Measurements from ENCODE around the gene ARHGEF38.
A peak's percentile ranks its signal among the peaks of the same experiment; 100 is the strongest.

Gene ARHGEF38

DNA sequence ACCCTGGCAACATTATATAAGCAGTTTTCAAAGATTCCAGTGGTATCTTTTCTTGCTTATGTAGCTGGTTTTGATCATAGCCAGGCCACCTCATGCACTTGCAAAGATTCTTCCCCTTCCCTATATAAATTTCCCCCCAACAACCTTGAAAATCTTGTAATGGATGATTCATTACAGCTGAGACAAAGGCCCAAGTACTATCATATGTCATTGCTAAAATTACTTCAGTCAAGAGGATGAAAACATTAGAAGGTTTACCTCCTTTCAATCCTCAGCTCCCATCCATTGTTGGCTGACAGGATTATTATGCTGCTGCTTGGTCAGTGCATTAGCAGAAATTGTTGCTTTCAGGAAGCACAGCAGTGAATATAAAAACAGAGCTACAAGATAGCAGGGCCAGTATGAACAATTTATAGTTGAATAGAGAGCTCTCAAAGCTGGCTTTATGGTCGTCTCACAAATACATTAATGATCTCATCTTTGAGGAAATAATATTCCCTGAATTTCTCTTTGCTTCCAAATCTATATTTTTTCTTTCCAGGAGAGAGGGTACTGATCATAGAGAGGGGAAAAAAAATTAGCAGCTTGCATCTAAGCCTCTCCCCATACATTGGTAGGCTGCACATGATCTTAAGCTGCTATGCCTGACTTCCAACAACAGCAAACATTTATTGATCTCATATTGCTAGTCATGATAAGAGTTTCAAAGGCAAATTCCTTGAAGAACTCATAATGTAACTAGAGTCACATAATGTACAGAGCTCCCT, 7.7 kb upstream of the ARHGEF38 start:
- TF ChIP-seq GATA2 (IDR thresholded peaks at IDR 0.05; ENCODE audit: low read depth, low read length) (no peak), GATA3 (IDR thresholded peaks at IDR 0.05; ENCODE audit: low read depth, low read length) (no peak)

DNA sequence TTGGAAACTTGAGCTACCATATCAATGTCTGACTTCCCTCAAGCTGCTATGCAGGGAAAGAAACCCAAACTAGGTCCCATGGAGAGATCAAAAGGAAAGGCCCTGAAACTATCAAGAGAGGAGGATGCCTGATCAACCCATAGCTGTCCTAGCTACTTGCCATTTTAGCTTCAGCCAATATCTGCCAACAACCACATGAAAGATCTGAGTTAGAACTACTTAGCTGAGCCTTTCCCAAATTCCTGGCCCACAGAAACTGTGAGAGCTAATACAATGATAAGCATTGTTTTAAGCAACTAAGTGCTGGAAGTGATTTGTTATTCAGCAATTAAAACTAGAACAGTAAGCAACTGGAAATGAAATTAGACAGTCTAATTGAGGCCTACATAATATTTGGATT, 6.3 kb upstream of the ARHGEF38 start:
- no peak for TF ChIP-seq GATA3 (IDR thresholded peaks at IDR 0.05; ENCODE audit: low read depth, low read length)
- no peak for TF ChIP-seq GATA2 (IDR thresholded peaks at IDR 0.05; ENCODE audit: low read depth, low read length)

DNA sequence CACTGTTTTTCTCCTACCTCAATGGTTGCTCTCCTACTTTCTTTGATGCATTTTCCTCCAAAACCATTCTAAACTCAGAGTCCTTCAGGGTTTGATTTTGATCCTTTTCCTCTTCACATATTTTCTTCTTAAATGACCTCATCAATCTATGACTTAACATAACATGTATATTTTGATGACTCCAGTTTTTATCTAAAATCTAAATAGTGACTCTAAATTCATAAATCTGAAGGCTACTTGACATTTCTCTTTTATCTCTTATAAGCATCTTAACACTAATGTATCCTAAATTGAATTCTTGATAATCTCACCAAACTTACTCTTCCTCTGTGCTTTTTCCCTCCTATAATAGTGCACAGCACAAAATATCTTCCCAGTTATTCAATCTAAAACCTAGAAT, 4.7 kb upstream of the ARHGEF38 start:
- no peak for TF ChIP-seq GATA2 (IDR thresholded peaks at IDR 0.05; ENCODE audit: low read depth, low read length)
- TF ChIP-seq GATA3 (IDR thresholded peaks at IDR 0.05; ENCODE audit: low read depth, low read length): no peak

GRCh38 chr4:105548483-105548882, 3.9 kb upstream of the ARHGEF38 start:
- no peak for TF ChIP-seq GATA3 (IDR thresholded peaks at IDR 0.05; ENCODE audit: low read depth, low read length)
- no peak for TF ChIP-seq GATA2 (IDR thresholded peaks at IDR 0.05; ENCODE audit: low read depth, low read length)

- no peak for TF ChIP-seq GATA2 (IDR thresholded peaks at IDR 0.05; ENCODE audit: low read depth, low read length)
- no peak for TF ChIP-seq GATA3 (IDR thresholded peaks at IDR 0.05; ENCODE audit: low read depth, low read length)
Measured at GRCh38 chr4:105550641-105551040, 1.8 kb upstream of the ARHGEF38 start.

- no peak for TF ChIP-seq GATA2 (IDR thresholded peaks at IDR 0.05; ENCODE audit: low read depth, low read length)
- no peak for TF ChIP-seq GATA3 (IDR thresholded peaks at IDR 0.05; ENCODE audit: low read depth, low read length)
Measured at GRCh38 chr4:105555409-105555808, 3.0 kb downstream of the ARHGEF38 start.

GRCh38 chr4:105556206-105556605, 3.8 kb downstream of the ARHGEF38 start:
- TF ChIP-seq GATA2 (IDR thresholded peaks at IDR 0.05; ENCODE audit: low read depth, low read length) (no peak), GATA3 (IDR thresholded peaks at IDR 0.05; ENCODE audit: low read depth, low read length) (no peak)

- no peak for TF ChIP-seq GATA2 (IDR thresholded peaks at IDR 0.05; ENCODE audit: low read depth, low read length)
- no peak for TF ChIP-seq GATA3 (IDR thresholded peaks at IDR 0.05; ENCODE audit: low read depth, low read length)
Measured at GRCh38 chr4:105558277-105558676, 5.9 kb downstream of the ARHGEF38 start.

GRCh38 chr4:105560421-105560848, 8.0 kb downstream of the ARHGEF38 start:
- TF ChIP-seq GATA3 (IDR thresholded peaks at IDR 0.05; ENCODE audit: low read depth, low read length): no peak
- TF ChIP-seq GATA2 (IDR thresholded peaks at IDR 0.05; ENCODE audit: low read depth, low read length): no peak

DNA sequence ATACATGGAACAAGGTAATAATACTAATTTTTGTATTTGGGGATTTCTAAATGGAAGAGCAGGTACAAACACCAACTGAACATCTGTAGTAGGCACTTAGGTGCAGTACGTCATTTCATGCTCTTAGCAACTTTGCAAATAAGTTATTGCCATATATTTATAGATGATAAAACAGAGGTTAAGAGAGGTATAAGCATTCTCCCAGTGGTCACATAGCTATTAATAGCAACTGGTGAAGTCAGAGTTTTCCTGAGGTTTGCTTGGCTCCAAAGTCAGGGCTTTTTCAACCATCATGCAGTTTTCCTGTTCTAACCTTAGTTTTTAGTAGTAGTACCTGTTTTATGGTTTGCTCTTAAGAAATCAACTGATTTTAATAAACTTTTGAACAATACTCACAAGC, 10.9 kb downstream of the ARHGEF38 start:
- TF ChIP-seq GATA3 (IDR thresholded peaks at IDR 0.05; ENCODE audit: low read depth, low read length): no peak
- TF ChIP-seq GATA2 (IDR thresholded peaks at IDR 0.05; ENCODE audit: low read depth, low read length): no peak

GRCh38 chr4:105568584-105568983, 16.2 kb downstream of the ARHGEF38 start:
- TF ChIP-seq GATA3 (IDR thresholded peaks at IDR 0.05; ENCODE audit: low read depth, low read length) (no peak), GATA2 (IDR thresholded peaks at IDR 0.05; ENCODE audit: low read depth, low read length) (no peak)

- no peak for TF ChIP-seq GATA3 (IDR thresholded peaks at IDR 0.05; ENCODE audit: low read depth, low read length)
- peak; percentile 41; the same call in 1 of the 2 replicates for TF ChIP-seq GATA2 (IDR thresholded peaks at IDR 0.05; ENCODE audit: low read depth, low read length)
Measured at GRCh38 chr4:105569057-105569865, 16.8 kb downstream of the ARHGEF38 start.

DNA sequence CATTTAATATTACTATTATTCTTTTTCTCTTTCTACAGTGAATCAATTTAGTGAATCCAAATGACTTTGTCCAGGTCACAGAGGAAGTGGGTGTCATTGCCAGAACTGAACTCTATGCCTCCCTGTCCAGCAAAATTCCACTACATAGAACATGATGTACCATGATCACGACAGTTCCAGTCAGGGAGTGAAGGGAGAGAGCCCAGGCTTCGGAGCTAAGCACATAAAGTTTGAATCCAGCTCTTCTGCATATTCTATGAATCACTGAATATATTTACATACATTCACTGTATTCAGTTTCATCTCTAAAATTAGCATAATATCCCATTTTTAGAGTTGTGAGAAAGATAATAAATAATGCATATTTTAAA, 17.4 kb downstream of the ARHGEF38 start:
- TF ChIP-seq GATA3 (IDR thresholded peaks at IDR 0.05; ENCODE audit: low read depth, low read length) (no peak), GATA2 (IDR thresholded peaks at IDR 0.05; ENCODE audit: low read depth, low read length) (no peak)

GRCh38 chr4:105572296-105572695, 19.9 kb downstream of the ARHGEF38 start:
- TF ChIP-seq GATA2 (IDR thresholded peaks at IDR 0.05; ENCODE audit: low read depth, low read length) (no peak), GATA3 (IDR thresholded peaks at IDR 0.05; ENCODE audit: low read depth, low read length) (no peak)

All from SH-SY5Y (cell line).